HCT116 (cell line): ENCODE data around the gene ACKR1. TPM values are rescaled to one million over a fixed set of nuclear protein-coding genes. Genes with fewer than 3 reads are reported as not detected.

Experiments used
- ATAC-seq: fragments of 200-7000 bp; cut with Tn5 transposase; 2 replicates; pipeline ENCODE4 v1.9.1; 2020; ENCODE audit warnings: mild to moderate bottlenecking, moderate library complexity
- BruUV-seq: library from RNA; stranded (reverse); fragments of 400-500 nt; replicated peaks from 2 replicates; lab custom pipeline; 2021; lab: Mats Ljungman, UMichigan
- CTCF ChIA-PET: fragments of 300-600 bp; sonication (Branson Sonifier 250); formaldehyde crosslinking; loops from one replicate; lab custom pipeline; 2021; ENCODE audit warnings: antibody characterized with exemption; lab: Charles Lee
- POLR2A ChIA-PET: fragments of 300-600, 350-600 bp; sonication (Branson Sonifier 250); formaldehyde crosslinking; loops from one replicate; lab custom pipeline; 2021; ENCODE audit warnings: antibody characterized with exemption; lab: Charles Lee
- RAD21 ChIA-PET, 2 experiments: fragments of 300-600 bp; sonication (Branson Sonifier 250); formaldehyde crosslinking; loops; one replicate each; lab custom pipeline; 2023; ENCODE audit warnings: low total read pairs in 2 of 2; ENCODE audit not compliant: uncharacterized antibody in 2 of 2, unreplicated experiment in 2 of 2, low non-redundant PET in 1 of 2; lab: Charles Lee
- DNase-seq: peaks from one replicate; pipeline ENCODE4 v3.0.0-alpha.2; 2010; ENCODE audit warnings: low read depth, low spot score
- H2AFZ ChIP-seq: fragments of 200-600 bp; shearing (Covaris generic), sonication (generic); 2 replicates; pipeline ENCODE4 v1.6.1; 2017; ENCODE audit warnings: low read depth, mixed run types, mixed read lengths, antibody characterized with exemption, low read length; ENCODE audit not compliant: poor library complexity, severe bottlenecking
- H3K27ac ChIP-seq: 2 replicates; pipeline ENCODE4 v1.5.1; 2012; ENCODE audit warnings: low read depth, low read length
- H3K27me3 ChIP-seq: fragments of 200-600 bp; sonication (generic); 2 replicates; pipeline ENCODE4 v1.6.1; 2016; ENCODE audit warnings: mixed run types, low read length, mixed read lengths; ENCODE audit not compliant: insufficient read depth
- H3K36me3 ChIP-seq, 2 experiments: fragments of 200-500 bp in 1 of 2; fragments of 200-600 bp in 1 of 2; sonication (Bioruptor generic) in 1 of 2; sonication (generic) in 1 of 2; 2 replicates each; pipeline versions ENCODE4 v1.5.1 to v1.6.1; 2014 to 2016; ENCODE audit warnings: low read length in 2 of 2, inconsistent platforms in 1 of 2, mixed read lengths in 1 of 2, mixed run types in 1 of 2; ENCODE audit not compliant: insufficient read depth in 2 of 2, control insufficient read depth in 1 of 2
- H3K4me1 ChIP-seq, 2 experiments: fragments of 200-600 bp in 1 of 2; sonication (generic) in 1 of 2; 2 replicates each; pipeline versions ENCODE4 v1.5.1 to v1.6.1; 2012 to 2017; ENCODE audit warnings: low read length in 2 of 2, inconsistent platforms in 1 of 2, mild to moderate bottlenecking in 1 of 2, mixed read lengths in 1 of 2, mixed run types in 1 of 2, moderate library complexity in 1 of 2; ENCODE audit not compliant: insufficient read depth in 2 of 2, control insufficient read depth in 1 of 2
- H3K4me2 ChIP-seq: fragments of 200-600 bp; sonication (generic); 2 replicates; pipeline ENCODE4 v1.6.1; 2017; ENCODE audit warnings: mixed run types, low read length, mixed read lengths
- H3K4me3 ChIP-seq, 2 experiments: fragments of 200-600 bp in 1 of 2; sonication (generic) in 1 of 2; replicated peaks in 1 of 2; 2 replicates each; pipeline ENCODE4 v1.5.1; 2011 to 2016; ENCODE audit warnings: low read length in 2 of 2, control low read depth in 1 of 2, low read depth in 1 of 2, mild to moderate bottlenecking in 1 of 2, mixed read lengths in 1 of 2, mixed run types in 1 of 2
- H3K79me2 ChIP-seq: fragments of 200-600 bp; sonication (generic); 2 replicates; pipeline ENCODE4 v1.6.1; 2017; ENCODE audit warnings: mild to moderate bottlenecking, mixed run types, low read length, moderate library complexity, mixed read lengths; ENCODE audit not compliant: insufficient read depth
- H3K9ac ChIP-seq: fragments of 200-600 bp; sonication (generic); 2 replicates; pipeline ENCODE4 v1.6.1; 2016; ENCODE audit warnings: low read length, mixed read lengths
- H3K9me2 ChIP-seq: fragments of 200-600 bp; sonication (generic), shearing (Covaris generic); 2 replicates; pipeline ENCODE4 v1.6.1; 2017; ENCODE audit warnings: mixed run types, mild to moderate bottlenecking, moderate library complexity; ENCODE audit not compliant: insufficient read depth
- H3K9me3 ChIP-seq, 2 experiments: fragments of 200-500 bp in 1 of 2; fragments of 200-600 bp in 1 of 2; sonication (Bioruptor generic) in 1 of 2; sonication (generic) in 1 of 2; 2 replicates each; pipeline ENCODE4 v1.6.1; 2014 to 2017; ENCODE audit warnings: low read length in 2 of 2, mixed read lengths in 2 of 2, inconsistent platforms in 1 of 2, low read depth in 1 of 2, mild to moderate bottlenecking in 1 of 2, mixed run types in 1 of 2, moderate library complexity in 1 of 2; ENCODE audit not compliant: control insufficient read depth in 1 of 2, insufficient read depth in 1 of 2
- H4K20me1 ChIP-seq: fragments of 200-600 bp; sonication (generic), shearing (Covaris generic); 2 replicates; pipeline ENCODE4 v1.6.1; 2017; ENCODE audit warnings: mixed run types, mild to moderate bottlenecking, moderate library complexity; ENCODE audit not compliant: insufficient read depth
- EZH2 ChIP-seq: fragments of 200-600 bp; sonication (generic); IDR thresholded peaks from 2 replicates; pipeline ENCODE4 v1.6.1; 2017; ENCODE audit warnings: antibody characterized with exemption, mixed run types
- EZH2phosphoT487 ChIP-seq: fragments of 200-600 bp; IDR thresholded peaks from 2 replicates; pipeline ENCODE4 v1.6.1; 2018; ENCODE audit warnings: antibody characterized with exemption, borderline replicate concordance
- JUND ChIP-seq: IDR thresholded peaks from 2 replicates; pipeline ENCODE4 v1.6.1; 2012
- POLR2AphosphoS5 ChIP-seq: IDR thresholded peaks from 2 replicates; pipeline ENCODE4 v1.6.1; 2011; ENCODE audit warnings: mild to moderate bottlenecking, low read depth, low read length, moderate library complexity
- RAD21 ChIP-seq: IDR thresholded peaks from 2 replicates; pipeline ENCODE4 v1.6.1; 2012; ENCODE audit warnings: low read depth, mild to moderate bottlenecking
- SIN3A ChIP-seq: IDR thresholded peaks from 2 replicates; pipeline ENCODE4 v1.6.1; 2012; ENCODE audit warnings: low read depth
- YY1 ChIP-seq: IDR thresholded peaks from 2 replicates; pipeline ENCODE4 v1.6.1; 2011; ENCODE audit warnings: low read length, low read depth, moderate library complexity, mild to moderate bottlenecking; ENCODE audit not compliant: insufficient replicate concordance; ENCODE audit errors: extremely low read depth
- ZFX ChIP-seq: fragments of 450-650 bp; IDR thresholded peaks from 2 replicates; pipeline ENCODE4 v1.6.1; 2017
- ZNF274 ChIP-seq: fragments of 200-500 bp; sonication (Bioruptor generic); IDR thresholded peaks from 2 replicates; pipeline ENCODE4 v1.6.1; 2014; ENCODE audit warnings: mild to moderate bottlenecking, low read depth, low read length, inconsistent platforms
- intact Hi-C: fragments of 100-400 bp; cut with micrococcal nuclease; formaldehyde crosslinking; loops from 2 replicates; pipeline ENCODE4 v1.10.0; 2022
- total RNA-seq: library from RNA; stranded (reverse); gene quantifications from one replicate; pipeline ENCODE4 v1.2.1, GENCODE V29; 2021; ENCODE audit not compliant: unreplicated experiment
- TF ChIP-seq, protein P1 (sequence below): IDR thresholded peaks from 2 replicates; pipeline ENCODE4 v1.6.1; 2012
- TF ChIP-seq, protein P2 (sequence below): IDR thresholded peaks from 2 replicates; pipeline ENCODE4 v1.6.1; 2012

The ACKR1 gene
- total RNA-seq, 1 experiment from 2014 or later, result not detected

DNA sequence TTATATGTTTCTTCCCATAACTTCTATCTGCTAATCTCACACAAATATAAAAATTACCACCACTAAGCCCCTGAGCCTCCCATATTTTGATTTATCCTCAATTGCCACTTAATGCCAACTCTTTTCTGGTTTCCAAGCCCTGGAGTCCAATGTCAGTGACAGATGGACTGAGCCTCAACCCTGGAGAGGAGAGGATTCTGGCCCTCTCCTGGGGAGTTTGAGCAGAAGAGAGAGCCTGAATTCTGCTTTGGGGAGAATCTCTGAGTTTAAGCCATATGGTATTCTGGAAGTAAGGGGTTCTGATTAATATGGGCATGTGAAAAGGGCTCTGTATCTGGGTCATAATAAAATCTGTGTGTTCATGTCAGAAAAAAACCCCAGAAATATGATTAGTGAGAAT lies 24.8 kb upstream of the ACKR1 start:
- Histone ChIP-seq H3K79me2 (no peaks in the 10 kb centered on the region), H3K36me3 (no peaks in the 10 kb centered on the region), H3K27me3 (peaks cover 37% of the 10 kb centered on the region), H3K27ac (no peak overlapping the region), H3K4me1 (no peaks in the 10 kb centered on the region), H3K9me3 (no peaks in the 10 kb centered on the region), H3K4me2 (no peak overlapping the region), H4K20me1 (no peaks in the 10 kb centered on the region), H3K9me2 (no peaks in the 10 kb centered on the region), H2AFZ (no peak overlapping the region), H3K9ac (no peak overlapping the region), H3K4me3 (no peak overlapping the region)
- TF ChIP-seq ZFX, result no peak
- no peak for TF ChIP-seq POLR2AphosphoS5
- TF ChIP-seq, protein P1, sequence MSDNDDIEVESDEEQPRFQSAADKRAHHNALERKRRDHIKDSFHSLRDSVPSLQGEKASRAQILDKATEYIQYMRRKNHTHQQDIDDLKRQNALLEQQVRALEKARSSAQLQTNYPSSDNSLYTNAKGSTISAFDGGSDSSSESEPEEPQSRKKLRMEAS, result no peak
- no peak for TF ChIP-seq ZNF274
- TF ChIP-seq, protein P2, sequence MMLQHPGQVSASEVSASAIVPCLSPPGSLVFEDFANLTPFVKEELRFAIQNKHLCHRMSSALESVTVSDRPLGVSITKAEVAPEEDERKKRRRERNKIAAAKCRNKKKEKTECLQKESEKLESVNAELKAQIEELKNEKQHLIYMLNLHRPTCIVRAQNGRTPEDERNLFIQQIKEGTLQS, result no peak
- TF ChIP-seq SIN3A, result no peak
- no peak for TF ChIP-seq RAD21
- BruUV-seq, result no TSS peak
- ChIA-PET POLR2A (no interaction called here), RAD21 (no interaction called here), CTCF (no interaction called here)
- ATAC-seq (no peak), DNase-seq (no peak)
- intact Hi-C loops, result no loop called here

DNA sequence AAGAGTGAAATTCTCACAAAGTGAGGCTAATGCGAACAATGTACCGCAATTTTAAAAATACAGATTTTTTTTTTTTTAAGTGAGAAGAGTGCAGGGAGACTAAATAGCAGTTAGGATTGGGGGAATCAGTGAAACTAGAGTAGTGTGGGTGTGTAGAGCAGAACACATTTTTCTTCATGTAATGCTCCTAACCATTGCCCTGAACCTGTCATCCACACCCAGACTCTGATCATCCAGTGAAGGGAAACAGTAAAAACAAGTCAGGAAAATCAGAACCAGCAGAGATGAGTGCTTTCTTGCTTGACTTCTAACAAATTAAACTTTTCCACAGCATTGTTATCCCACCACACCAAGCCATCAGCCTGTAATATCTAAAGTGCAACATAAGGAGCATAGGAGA lies 24.2 kb upstream of the ACKR1 start:
- intact Hi-C loops, result no loop called here
- no peak overlapping the region for H3K27ac ChIP-seq
- no peak for ATAC-seq
- peaks cover 41% of the 10 kb centered on the region for H3K27me3 ChIP-seq
- H3K36me3 ChIP-seq, result no peaks in the 10 kb centered on the region
- no peaks in the 10 kb centered on the region for H3K4me1 ChIP-seq
- no peak for DNase-seq
- H2AFZ ChIP-seq, result no peak overlapping the region
- H3K79me2 ChIP-seq, result no peaks in the 10 kb centered on the region
- H4K20me1 ChIP-seq, result no peaks in the 10 kb centered on the region
- H3K4me2 ChIP-seq, result no peak overlapping the region
- no peak for TF ChIP-seq EZH2
- TF ChIP-seq JUND, result no peak
- no peak for TF ChIP-seq EZH2phosphoT487
- no peak for TF ChIP-seq YY1
- TF ChIP-seq SIN3A, result no peak
- TF ChIP-seq POLR2AphosphoS5, result no peak
- ChIA-PET RAD21 (no interaction called here), CTCF (no interaction called here), POLR2A (no interaction called here)
- no peak overlapping the region for H3K9ac ChIP-seq
- no TSS peak for BruUV-seq
- no peak overlapping the region for H3K4me3 ChIP-seq
- H3K9me3 ChIP-seq, result no peaks in the 10 kb centered on the region
- H3K9me2 ChIP-seq, result no peaks in the 10 kb centered on the region
